ENCODE results near the gene APC. TPM values are rescaled to one million over a fixed set of nuclear protein-coding genes. Genes with fewer than 3 reads are reported as not detected.
"Not testable (repeated sequence)": the region's sequence is repeated elsewhere in the genome, so short reads cannot be mapped to it uniquely, and the experiment has no call there.

APC gene
- total RNA-seq, 3 donors from 2014 or later, result 42.7 to 62.8 (median 43.5) TPM

- Histone ChIP-seq H3K9me3 (no peaks in the 10 kb centered on the region), H3K36me3 (ENCODE audit: low read depth) (no peaks in the 10 kb centered on the region), H3K4me1 (ENCODE audit: low read depth) (peaks cover 13% of the 10 kb centered on the region), H3K4me3 (no peak overlapping the region)
- no peak for DNase-seq
- intact Hi-C loops (cut with DNase I, micrococcal nuclease), result no loop called here
- no peak for ATAC-seq
- no peak for TF ChIP-seq CTCF (IDR thresholded peaks at IDR 0.05)
Observed at GRCh38 chr5:112709416-112709815, 28.3 kb upstream of the APC start.

GRCh38 chr5:112710896-112711295, 26.8 kb upstream of the APC start:
- H3K4me1 ChIP-seq (ENCODE audit: low read depth), result peaks cover 13% of the 10 kb centered on the region
- intact Hi-C loops (cut with DNase I, micrococcal nuclease), result no loop called here
- TF ChIP-seq CTCF (IDR thresholded peaks at IDR 0.05), result no peak

GRCh38 chr5:112711436-112711835, 26.2 kb upstream of the APC start:
- intact Hi-C loops (cut with DNase I, micrococcal nuclease), result no loop called here

More at GRCh38 chr5:112710896-112711295, 26.8 kb upstream of the APC start:
- Histone ChIP-seq H3K4me3 (no peak overlapping the region), H3K9me3 (no peaks in the 10 kb centered on the region), H3K36me3 (ENCODE audit: low read depth) (no peaks in the 10 kb centered on the region)
- DNase-seq (no peak), ATAC-seq (no peak)

GRCh38 chr5:112713206-112713605, 24.5 kb upstream of the APC start:
- ATAC-seq (no peak), DNase-seq (no peak)
- peaks cover 9% of the 10 kb centered on the region for H3K4me1 ChIP-seq (ENCODE audit: low read depth)
- intact Hi-C loops (cut with DNase I, micrococcal nuclease), result no loop called here
- TF ChIP-seq CTCF (IDR thresholded peaks at IDR 0.05), result no peak
- H3K9me3 ChIP-seq, result no peaks in the 10 kb centered on the region
- no peaks in the 10 kb centered on the region for H3K36me3 ChIP-seq (ENCODE audit: low read depth)
- H3K4me3 ChIP-seq, result no peak overlapping the region

More at GRCh38 chr5:112711436-112711835, 26.2 kb upstream of the APC start:
- H3K4me3 ChIP-seq, result no peak overlapping the region
- no peaks in the 10 kb centered on the region for H3K36me3 ChIP-seq (ENCODE audit: low read depth)
- H3K9me3 ChIP-seq, result no peaks in the 10 kb centered on the region
- no peak for TF ChIP-seq CTCF (IDR thresholded peaks at IDR 0.05)
- H3K4me1 ChIP-seq (ENCODE audit: low read depth), result peaks cover 13% of the 10 kb centered on the region
- DNase-seq (no peak), ATAC-seq (no peak)

- H3K4me3 ChIP-seq; H3K9me3 ChIP-seq; ATAC-seq; intact Hi-C loops (cut with DNase I, micrococcal nuclease); H3K4me1 ChIP-seq (ENCODE audit: low read depth); H3K36me3 ChIP-seq (ENCODE audit: low read depth); DNase-seq: not testable (repeated sequence)
Observed at GRCh38 chr5:112716895-112717294, 20.8 kb upstream of the APC start.

- Histone ChIP-seq H3K4me3 (no peak overlapping the region), H3K4me1 (ENCODE audit: low read depth) (no peaks in the 10 kb centered on the region), H3K9me3 (no peaks in the 10 kb centered on the region), H3K36me3 (ENCODE audit: low read depth) (no peaks in the 10 kb centered on the region)
- TF ChIP-seq CTCF (IDR thresholded peaks at IDR 0.05), result no peak
- intact Hi-C loops (cut with DNase I, micrococcal nuclease), result no loop called here
- ATAC-seq (no peak), DNase-seq (no peak)
Observed at GRCh38 chr5:112717506-112718082, 20.1 kb upstream of the APC start.

Data from mucosa of descending colon (tissue), 3 donors.